Measurements from ENCODE around the gene C6orf47.
A peak's percentile ranks its signal among the peaks of the same experiment; 100 is the strongest.

Gene C6orf47

GRCh38 chr6:31683591-31683990 lies 23.0 kb upstream of the C6orf47 start:
- H3K4me1 ChIP-seq (ENCODE audit: control insufficient read depth, insufficient read depth, low read length), result peaks cover 19% of the 10 kb centered on the region
- no peaks in the 10 kb centered on the region for H3K9me3 ChIP-seq (ENCODE audit: control insufficient read depth, low read length)
- no peaks in the 10 kb centered on the region for H3K27me3 ChIP-seq (ENCODE audit: control insufficient read depth, insufficient read depth, low read length)
- H3K36me3 ChIP-seq (ENCODE audit: control insufficient read depth, insufficient read depth, low read length), result peaks cover 14% of the 10 kb centered on the region
- no peak overlapping the region for H3K4me3 ChIP-seq (ENCODE audit: low read length)
- H3K9ac ChIP-seq (ENCODE audit: low read length), result peak overlapping the region; percentile 67

GRCh38 chr6:31681135-31681671 lies 20.6 kb upstream of the C6orf47 start:
- Histone ChIP-seq H3K27me3 (ENCODE audit: control insufficient read depth, insufficient read depth, low read length) (no peaks in the 10 kb centered on the region), H3K9me3 (ENCODE audit: control insufficient read depth, low read length) (no peaks in the 10 kb centered on the region), H3K4me1 (ENCODE audit: control insufficient read depth, insufficient read depth, low read length) (peaks cover 19% of the 10 kb centered on the region), H3K9ac (ENCODE audit: low read length) (peak overlapping the region; percentile 71), H3K36me3 (ENCODE audit: control insufficient read depth, insufficient read depth, low read length) (peaks cover 3% of the 10 kb centered on the region), H3K4me3 (ENCODE audit: low read length) (peak overlapping the region; percentile 40)

GRCh38 chr6:31680226-31681134 lies 19.9 kb upstream of the C6orf47 start, which contains the start of gene LY6G5C:
TSS of gene LY6G5C (minus strand) at chr6:31681067. CDS start at chr6:31680373, 694 bp downstream.
- Histone ChIP-seq H3K36me3 (ENCODE audit: control insufficient read depth, insufficient read depth, low read length) (no peaks in the 10 kb centered on the region), H3K9ac (ENCODE audit: low read length) (peak within 1 kb of the TSS; percentile 71), H3K9me3 (ENCODE audit: control insufficient read depth, low read length) (no peaks in the 10 kb centered on the region), H3K4me1 (ENCODE audit: control insufficient read depth, insufficient read depth, low read length) (peaks cover 19% of the 10 kb centered on the region), H3K27me3 (ENCODE audit: control insufficient read depth, insufficient read depth, low read length) (no peaks in the 10 kb centered on the region), H3K4me3 (ENCODE audit: low read length) (peak within 1 kb of the TSS; percentile 40)

GRCh38 chr6:31677955-31678354 lies 17.4 kb upstream of the C6orf47 start:
- no peaks in the 10 kb centered on the region for H3K9me3 ChIP-seq (ENCODE audit: control insufficient read depth, low read length)
- H3K4me3 ChIP-seq (ENCODE audit: low read length), result no peak overlapping the region

GRCh38 chr6:31676904-31677303 lies 16.3 kb upstream of the C6orf47 start:
- H3K4me1 ChIP-seq (ENCODE audit: control insufficient read depth, insufficient read depth, low read length), result peaks cover 11% of the 10 kb centered on the region
- H3K9me3 ChIP-seq (ENCODE audit: control insufficient read depth, low read length), result no peaks in the 10 kb centered on the region
- no peak overlapping the region for H3K4me3 ChIP-seq (ENCODE audit: low read length)
- H3K9ac ChIP-seq (ENCODE audit: low read length), result no peak overlapping the region
- peaks cover 3% of the 10 kb centered on the region for H3K36me3 ChIP-seq (ENCODE audit: control insufficient read depth, insufficient read depth, low read length)
- H3K27me3 ChIP-seq (ENCODE audit: control insufficient read depth, insufficient read depth, low read length), result no peaks in the 10 kb centered on the region

More at GRCh38 chr6:31677955-31678354, 17.4 kb upstream of the C6orf47 start:
- Histone ChIP-seq H3K36me3 (ENCODE audit: control insufficient read depth, insufficient read depth, low read length) (no peaks in the 10 kb centered on the region), H3K9ac (ENCODE audit: low read length) (no peak overlapping the region), H3K27me3 (ENCODE audit: control insufficient read depth, insufficient read depth, low read length) (no peaks in the 10 kb centered on the region), H3K4me1 (ENCODE audit: control insufficient read depth, insufficient read depth, low read length) (peaks cover 11% of the 10 kb centered on the region)

GRCh38 chr6:31676322-31676903 lies 15.8 kb upstream of the C6orf47 start:
- Histone ChIP-seq H3K9me3 (ENCODE audit: control insufficient read depth, low read length) (no peaks in the 10 kb centered on the region), H3K27me3 (ENCODE audit: control insufficient read depth, insufficient read depth, low read length) (no peaks in the 10 kb centered on the region), H3K4me1 (ENCODE audit: control insufficient read depth, insufficient read depth, low read length) (peaks cover 7% of the 10 kb centered on the region), H3K4me3 (ENCODE audit: low read length) (no peak overlapping the region), H3K9ac (ENCODE audit: low read length) (no peak overlapping the region), H3K36me3 (ENCODE audit: control insufficient read depth, insufficient read depth, low read length) (peaks cover 7% of the 10 kb centered on the region)

- H3K36me3 ChIP-seq (ENCODE audit: control insufficient read depth, insufficient read depth, low read length), result peaks cover 28% of the 10 kb centered on the region
- H3K4me1 ChIP-seq (ENCODE audit: control insufficient read depth, insufficient read depth, low read length), result peaks cover 6% of the 10 kb centered on the region
- H3K4me3 ChIP-seq (ENCODE audit: low read length), result no peak within 1 kb of the TSS
- H3K9me3 ChIP-seq (ENCODE audit: control insufficient read depth, low read length), result no peaks in the 10 kb centered on the region
- H3K9ac ChIP-seq (ENCODE audit: low read length), result no peak within 1 kb of the TSS
- no peaks in the 10 kb centered on the region for H3K27me3 ChIP-seq (ENCODE audit: control insufficient read depth, insufficient read depth, low read length)
These were observed 9.1 kb upstream of the C6orf47 start, which contains the start of gene LY6G5B for GRCh38 chr6:31669676-31670075. TSS of gene LY6G5B (plus strand) at chr6:31669976. CDS start at chr6:31670951, 975 bp downstream.

GRCh38 chr6:31666337-31666965 lies 5.9 kb upstream of the C6orf47 start:
- no peaks in the 10 kb centered on the region for H3K9me3 ChIP-seq (ENCODE audit: control insufficient read depth, low read length)
- peaks cover 19% of the 10 kb centered on the region for H3K4me1 ChIP-seq (ENCODE audit: control insufficient read depth, insufficient read depth, low read length)
- H3K27me3 ChIP-seq (ENCODE audit: control insufficient read depth, insufficient read depth, low read length), result no peaks in the 10 kb centered on the region
- peak overlapping the region; percentile 90 for H3K4me3 ChIP-seq (ENCODE audit: low read length)
- peaks cover 21% of the 10 kb centered on the region for H3K36me3 ChIP-seq (ENCODE audit: control insufficient read depth, insufficient read depth, low read length)
- peak overlapping the region; percentile 90 for H3K9ac ChIP-seq (ENCODE audit: low read length)

- Histone ChIP-seq H3K9ac (ENCODE audit: low read length) (peak within 1 kb of the TSS; percentile 92), H3K36me3 (ENCODE audit: control insufficient read depth, insufficient read depth, low read length) (peaks cover 16% of the 10 kb centered on the region), H3K4me3 (ENCODE audit: low read length) (peak within 1 kb of the TSS; percentile 90), H3K9me3 (ENCODE audit: control insufficient read depth, low read length) (no peaks in the 10 kb centered on the region), H3K4me1 (ENCODE audit: control insufficient read depth, insufficient read depth, low read length) (peaks cover 24% of the 10 kb centered on the region), H3K27me3 (ENCODE audit: control insufficient read depth, insufficient read depth, low read length) (no peaks in the 10 kb centered on the region)
These were observed 5.1 kb upstream of the C6orf47 start, which contains the start of gene CSNK2B for GRCh38 chr6:31665501-31666336. TSS of gene CSNK2B (plus strand) at chr6:31666080. CDS start at chr6:31666832, 752 bp downstream.

- Histone ChIP-seq H3K36me3 (ENCODE audit: control insufficient read depth, insufficient read depth, low read length) (peaks cover 16% of the 10 kb centered on the region), H3K9me3 (ENCODE audit: control insufficient read depth, low read length) (no peaks in the 10 kb centered on the region), H3K9ac (ENCODE audit: low read length) (peak within 1 kb of the TSS; percentile 92), H3K4me3 (ENCODE audit: low read length) (peak within 1 kb of the TSS; percentile 83), H3K27me3 (ENCODE audit: control insufficient read depth, insufficient read depth, low read length) (no peaks in the 10 kb centered on the region), H3K4me1 (ENCODE audit: control insufficient read depth, insufficient read depth, low read length) (peaks cover 24% of the 10 kb centered on the region)
These were observed 4.4 kb upstream of the C6orf47 start, which contains the start of gene GPANK1 for GRCh38 chr6:31664790-31665500. TSS of gene GPANK1 (minus strand) at chr6:31664997. CDS start at chr6:31664478, 519 bp downstream.

Measured in mucosa of stomach (tissue), 1 donor.